Ovary (tissue), 9 donors: ENCODE results near the gene AKT3. TPM values are rescaled to one million over a fixed set of nuclear protein-coding genes. Genes with fewer than 3 reads are reported as not detected.
"Not testable (repeated sequence)": the region's sequence is repeated elsewhere in the genome, so short reads cannot be mapped to it uniquely, and the experiment has no call there.

Experiments used
- DNase-seq, 5 donors: peaks; one replicate each; pipeline ENCODE4 v3.0.0-alpha.2; 2019 to 2020
- H3K27ac ChIP-seq, 2 donors: fragments of 200-600 bp; one replicate each; pipeline versions ENCODE4 v1.5.1 to v1.8.0; 2019 to 2022
- H3K27me3 ChIP-seq: fragments of 200-600 bp; one replicate; pipeline ENCODE4 v1.8.0; 2022
- H3K36me3 ChIP-seq: fragments of 200-600 bp; sonication (generic); one replicate; pipeline ENCODE4 v1.5.1; 2019
- H3K4me1 ChIP-seq: one replicate; pipeline ENCODE4 v1.8.1; 2013; ENCODE audit warnings: mild to moderate bottlenecking, moderate library complexity; ENCODE audit not compliant: insufficient read depth
- H3K4me3 ChIP-seq: fragments of 200-600 bp; sonication (generic); one replicate; pipeline ENCODE4 v1.5.1; 2017
- H3K9me3 ChIP-seq, 2 donors: fragments of 200-600 bp in 1 of 2; sonication (generic) in 1 of 2; one replicate each; pipeline versions ENCODE4 v1.5.1 to v1.8.1; 2013 to 2019; ENCODE audit warnings: mild to moderate bottlenecking in 1 of 2, moderate library complexity in 1 of 2
- EP300 ChIP-seq: sonication (generic); formaldehyde crosslinking; IDR thresholded peaks from one replicate; pipeline ENCODE4 v1.6.1; 2017; ENCODE audit warnings: antibody characterized with exemption
- POLR2A ChIP-seq: fragments of 450-650 bp; IDR thresholded peaks from one replicate; pipeline ENCODE4 v1.6.1; 2017; ENCODE audit warnings: antibody characterized with exemption, mild to moderate bottlenecking, moderate library complexity
- WGBS, 3 donors: extraction: QIAGEN DNeasy Blood & Tissue Kit in 1 of 3; methylation state at CpG; one replicate each; pipeline versions ENCODE4 v1.1.5 to v1.1.7; 2013 to 2017; 5-methylcytosine and 5-hydroxymethylcytosine counted together
- intact Hi-C, 4 donors: fragments of 100-400 bp; cut with DNase I; formaldehyde crosslinking; loops; one replicate each; pipeline versions ENCODE4 v1.11.0 to v1.15.1; 2022 to 2023
- polyA plus RNA-seq, 2 donors: library from polyadenylated mRNA; stranded (reverse); fragments of 200-250 nt in 1 of 2; fragments of 350-450 nt in 1 of 2; fragmentation: Illumina TruSeq in 1 of 2; extraction: RNeasy Lipid Tissue Mini Kit (QIAGEN cat#74804) in 1 of 2; gene quantifications; one replicate each; pipeline ENCODE4 v1.2.3, GENCODE V29; 2013 to 2014
- total RNA-seq, 7 donors: library from RNA; depleted of rRNA in 2 of 7; stranded (reverse); fragments of >200 nt in 2 of 7; fragmentation: NEBNext Ultra II Directional in 3 of 7; extraction: Animal tissue kit (Norgen Biotek cat#: 25700) in 3 of 7; gene quantifications; one replicate each; pipeline versions ENCODE4 v1.1.0 to v1.2.4, GENCODE V29; 2016 to 2023
- TF ChIP-seq, protein P1 (sequence below), 3 donors: fragments of 450-650 bp in 2 of 3; fragments of 200-600 bp in 1 of 3; IDR thresholded peaks; one replicate each; pipeline versions ENCODE4 v1.5.1 to v1.8.0; 2016 to 2022; ENCODE audit warnings: antibody characterized with exemption in 3 of 3, mild to moderate bottlenecking in 1 of 3
- donor health status: DM: no; HTN: no; CAD: no; lungs with moderate emphysema.
- donor health status: DM: no; HTN: no; CAD: no.
- donor health status: Bipolar disorder and iron deficiency.
- donor health status: DM: yes; HTN: yes; CAD: no.
- donor health status: DM: no; HTN: no; CAD: no.
- donor health status: DM: yes; HTN: yes; CAD: no.

Gene AKT3
- total and polyA plus RNA-seq, 9 donors: 27.2 to 202 (median 111) TPM

DNA sequence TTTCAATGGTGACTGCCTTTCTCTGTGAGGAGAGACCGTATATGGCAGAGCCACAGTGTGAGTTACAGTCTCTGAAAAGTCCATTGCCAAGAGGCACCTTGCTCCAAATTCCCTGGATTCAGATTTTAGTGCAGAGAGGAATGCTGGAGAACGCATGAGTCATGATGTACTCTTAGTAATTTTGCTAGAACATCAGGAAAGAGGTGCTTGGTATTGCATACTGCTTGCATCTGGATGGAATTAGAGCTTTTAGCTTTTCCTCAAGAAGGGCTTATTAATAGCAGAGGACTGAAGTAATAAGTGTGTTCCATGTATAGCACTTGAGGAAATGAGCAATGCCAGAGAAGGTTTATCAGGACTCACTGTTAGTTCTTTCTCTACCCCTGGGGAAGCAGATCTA is 40.5 kb upstream of the AKT3 start:
- WGBS, 3 donors: 47 to 59% (median 54%) methylated on average over 2 of the region's 2 CpGs
- H3K27ac ChIP-seq: no peak overlapping the region
- DNase-seq: no peak
- no peaks in the 10 kb centered on the region for H3K4me1 ChIP-seq
- no peaks in the 10 kb centered on the region for H3K9me3 ChIP-seq
- TF ChIP-seq, protein P1, sequence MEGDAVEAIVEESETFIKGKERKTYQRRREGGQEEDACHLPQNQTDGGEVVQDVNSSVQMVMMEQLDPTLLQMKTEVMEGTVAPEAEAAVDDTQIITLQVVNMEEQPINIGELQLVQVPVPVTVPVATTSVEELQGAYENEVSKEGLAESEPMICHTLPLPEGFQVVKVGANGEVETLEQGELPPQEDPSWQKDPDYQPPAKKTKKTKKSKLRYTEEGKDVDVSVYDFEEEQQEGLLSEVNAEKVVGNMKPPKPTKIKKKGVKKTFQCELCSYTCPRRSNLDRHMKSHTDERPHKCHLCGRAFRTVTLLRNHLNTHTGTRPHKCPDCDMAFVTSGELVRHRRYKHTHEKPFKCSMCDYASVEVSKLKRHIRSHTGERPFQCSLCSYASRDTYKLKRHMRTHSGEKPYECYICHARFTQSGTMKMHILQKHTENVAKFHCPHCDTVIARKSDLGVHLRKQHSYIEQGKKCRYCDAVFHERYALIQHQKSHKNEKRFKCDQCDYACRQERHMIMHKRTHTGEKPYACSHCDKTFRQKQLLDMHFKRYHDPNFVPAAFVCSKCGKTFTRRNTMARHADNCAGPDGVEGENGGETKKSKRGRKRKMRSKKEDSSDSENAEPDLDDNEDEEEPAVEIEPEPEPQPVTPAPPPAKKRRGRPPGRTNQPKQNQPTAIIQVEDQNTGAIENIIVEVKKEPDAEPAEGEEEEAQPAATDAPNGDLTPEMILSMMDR (IDR thresholded peaks at IDR 0.05): no peak
- TF ChIP-seq POLR2A (no peak), EP300 (no peak)
- H3K27me3 ChIP-seq: no peaks in the 10 kb centered on the region
- no peaks in the 10 kb centered on the region for H3K36me3 ChIP-seq
- H3K4me3 ChIP-seq: no peak overlapping the region
- intact Hi-C loops: no loop called here

DNA sequence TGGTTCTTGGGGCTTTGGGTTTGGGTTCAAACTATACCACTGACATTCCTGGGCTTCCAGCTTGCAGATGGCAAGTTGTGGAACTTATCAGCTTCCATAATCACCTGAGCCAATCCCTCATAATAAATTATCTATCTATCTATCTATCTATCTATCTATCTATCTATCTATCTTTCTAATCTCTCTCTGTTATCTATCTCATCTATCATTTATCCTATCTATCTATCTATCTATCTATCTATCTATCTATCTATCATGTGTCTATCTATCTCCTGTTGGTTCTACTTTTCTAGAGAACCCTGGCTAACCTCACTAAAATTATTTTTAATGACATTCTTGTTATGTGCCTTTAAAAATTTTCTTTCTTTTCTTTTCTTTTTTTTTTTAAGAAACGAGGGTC is 35.8 kb upstream of the AKT3 start:
- Histone ChIP-seq H3K9me3 (no peaks in the 10 kb centered on the region), H3K4me3 (no peak overlapping the region), H3K27ac (no peak overlapping the region), H3K4me1 (no peaks in the 10 kb centered on the region), H3K27me3 (no peaks in the 10 kb centered on the region), H3K36me3 (no peaks in the 10 kb centered on the region)
- intact Hi-C loops: no loop called here
- DNase-seq: no peak
- 17 to 62% (median 40%) methylated on average over 1 of the region's 1 CpG for WGBS, 3 donors
- no peak for TF ChIP-seq EP300
- TF ChIP-seq, protein P1 (IDR thresholded peaks at IDR 0.05): no peak
- no peak for TF ChIP-seq POLR2A

DNA sequence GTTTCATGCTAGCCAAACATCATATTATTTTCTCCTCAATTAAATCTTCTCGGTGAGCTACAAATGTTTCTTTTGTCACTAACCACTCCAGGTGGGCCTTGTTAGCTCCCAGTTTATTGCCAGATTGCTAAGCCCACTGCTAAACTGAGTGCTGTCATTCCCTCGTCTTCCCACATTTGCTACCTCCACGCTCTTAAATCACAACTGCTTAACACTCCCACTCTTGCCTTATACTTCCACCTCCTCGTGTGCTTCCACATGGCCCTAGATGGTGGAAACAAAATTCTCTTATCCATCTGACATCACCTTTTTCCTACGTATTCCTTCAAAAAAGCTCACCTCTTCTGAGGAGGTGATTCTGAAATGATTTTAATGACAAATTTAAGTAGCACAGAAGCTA is 34.6 kb upstream of the AKT3 start:
- Histone ChIP-seq H3K27me3 (no peaks in the 10 kb centered on the region), H3K4me3 (no peak overlapping the region), H3K27ac (no peak overlapping the region), H3K9me3 (no peaks in the 10 kb centered on the region), H3K36me3 (no peaks in the 10 kb centered on the region), H3K4me1 (no peaks in the 10 kb centered on the region)
- intact Hi-C loops: no loop called here
- no peak for DNase-seq
- WGBS, 3 donors: 40 to 45% (median 40%) methylated on average over 5 of the region's 5 CpGs
- no peak for TF ChIP-seq EP300
- TF ChIP-seq, protein P1 (IDR thresholded peaks at IDR 0.05): no peak
- no peak for TF ChIP-seq POLR2A

DNA sequence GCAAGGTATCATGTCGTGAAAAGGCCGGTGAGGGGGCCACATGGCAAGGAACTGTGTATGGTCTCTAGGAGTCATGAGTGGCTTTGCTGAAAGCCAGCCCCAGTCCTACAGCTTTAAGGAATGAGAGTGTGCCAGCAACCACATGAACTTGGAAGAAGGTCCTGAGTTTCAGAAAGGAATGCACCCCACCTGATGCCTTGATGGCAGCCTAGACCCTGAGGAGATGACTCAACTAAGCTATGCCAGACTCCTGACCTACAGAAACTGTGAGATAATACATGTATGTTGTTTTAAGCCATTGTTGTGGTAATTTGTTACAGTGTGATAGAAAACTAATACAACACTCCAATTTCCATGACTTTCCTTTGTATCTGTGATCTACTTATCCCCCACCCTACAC is 33.5 kb upstream of the AKT3 start:
- intact Hi-C loops: no loop called here
- Histone ChIP-seq H3K36me3 (no peaks in the 10 kb centered on the region), H3K4me1 (no peaks in the 10 kb centered on the region), H3K4me3 (no peak overlapping the region), H3K9me3 (no peaks in the 10 kb centered on the region), H3K27me3 (no peaks in the 10 kb centered on the region), H3K27ac (no peak overlapping the region)
- TF ChIP-seq, protein P1 (IDR thresholded peaks at IDR 0.05): no peak
- TF ChIP-seq POLR2A: no peak
- no peak for TF ChIP-seq EP300
- DNase-seq: no peak
- WGBS, 3 donors: 82 to 87% (median 86%) methylated on average over 2 of the region's 2 CpGs

DNA sequence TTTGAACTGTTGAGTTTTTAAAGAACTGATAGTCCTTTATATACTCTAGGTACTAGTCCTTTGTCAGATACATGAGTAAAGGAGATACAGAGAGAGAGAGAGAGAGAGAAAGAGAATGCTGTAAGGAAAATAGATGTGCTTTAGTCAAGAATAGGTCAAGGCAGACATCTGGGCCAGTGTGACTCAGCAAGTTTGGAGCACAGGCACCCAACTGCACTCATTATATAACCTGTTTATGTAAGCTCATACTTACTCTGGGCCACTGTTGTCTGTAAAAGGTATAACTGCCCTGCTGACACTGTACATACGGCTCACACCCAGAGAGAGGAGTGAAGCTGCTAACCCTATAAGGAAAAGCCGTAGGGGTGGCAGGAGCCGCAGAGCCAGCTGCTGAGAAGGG is 32.2 kb upstream of the AKT3 start:
- Histone ChIP-seq H3K36me3 (no peaks in the 10 kb centered on the region), H3K4me1 (no peaks in the 10 kb centered on the region), H3K27ac (no peak overlapping the region), H3K4me3 (no peak overlapping the region), H3K9me3 (no peaks in the 10 kb centered on the region), H3K27me3 (no peaks in the 10 kb centered on the region)
- 85 to 91% (median 86%) methylated on average over 3 of the region's 3 CpGs for WGBS, 3 donors
- no peak for DNase-seq
- intact Hi-C loops: no loop called here
- TF ChIP-seq POLR2A: no peak
- TF ChIP-seq EP300: no peak
- TF ChIP-seq, protein P1 (IDR thresholded peaks at IDR 0.05): no peak

DNA sequence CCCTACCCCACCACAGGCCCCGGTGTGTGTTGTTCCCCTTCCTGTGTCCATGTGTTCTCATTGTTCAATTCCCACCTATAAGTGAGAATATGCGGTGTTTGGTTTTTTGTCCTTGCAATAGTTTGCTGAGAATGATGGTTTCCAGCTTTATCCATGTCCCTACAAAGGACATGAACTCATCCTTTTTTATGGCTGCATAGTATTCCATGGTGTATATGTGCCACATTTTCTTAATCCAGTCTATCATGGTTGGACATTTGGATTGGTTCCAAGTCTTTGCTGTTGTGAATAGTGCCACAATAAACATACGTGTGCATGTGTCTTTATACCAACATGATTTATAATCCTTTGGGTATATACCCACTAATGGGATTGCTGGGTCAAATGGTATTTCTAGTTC is 27.0 kb upstream of the AKT3 start:
- DNase-seq, H3K9me3 ChIP-seq, H3K4me1 ChIP-seq, H3K27ac ChIP-seq, H3K36me3 ChIP-seq, H3K27me3 ChIP-seq, intact Hi-C loops, H3K4me3 ChIP-seq: not testable (repeated sequence)
- 87 to 98% (median 95%) methylated on average over 3 of the region's 3 CpGs for WGBS, 3 donors
